Measurements from ENCODE around the gene PTPRD.

GRCh38 chr9:8734760-8735159 is 1878.0 kb downstream of the PTPRD start:
- TF ChIP-seq CTCF (IDR thresholded peaks at IDR 0.05; ENCODE audit: insufficient read depth, low read length, poor library complexity, severe bottlenecking) (no peak), EZH2phosphoT487 (conservative IDR thresholded peaks at IDR 0.05; ENCODE audit: low read length) (no peak)
